Suprapubic skin (tissue), 4 donors: ENCODE results near the gene IWS1.

Experiments used
- POLR2A ChIP-seq, 2 donors: fragments of 450-650 bp; IDR thresholded peaks; one replicate each; pipeline ENCODE4 v1.6.1; 2017; ENCODE audit warnings: antibody characterized with exemption in 2 of 2, mild to moderate bottlenecking in 2 of 2, moderate library complexity in 2 of 2
- POLR2AphosphoS5 ChIP-seq, 3 donors: sonication (generic); formaldehyde crosslinking; IDR thresholded peaks; one replicate each; pipeline ENCODE4 v1.6.1; 2017; ENCODE audit warnings: antibody characterized with exemption in 3 of 3
- TF ChIP-seq, protein P1 (sequence below), 2 donors: fragments of 200-600 bp in 1 of 2; fragments of 450-650 bp in 1 of 2; sonication (generic) in 1 of 2; IDR thresholded peaks; one replicate each; pipeline ENCODE4 v1.5.1; 2016 to 2019; ENCODE audit warnings: antibody characterized with exemption in 2 of 2, mild to moderate bottlenecking in 1 of 2, moderate library complexity in 1 of 2

DNA sequence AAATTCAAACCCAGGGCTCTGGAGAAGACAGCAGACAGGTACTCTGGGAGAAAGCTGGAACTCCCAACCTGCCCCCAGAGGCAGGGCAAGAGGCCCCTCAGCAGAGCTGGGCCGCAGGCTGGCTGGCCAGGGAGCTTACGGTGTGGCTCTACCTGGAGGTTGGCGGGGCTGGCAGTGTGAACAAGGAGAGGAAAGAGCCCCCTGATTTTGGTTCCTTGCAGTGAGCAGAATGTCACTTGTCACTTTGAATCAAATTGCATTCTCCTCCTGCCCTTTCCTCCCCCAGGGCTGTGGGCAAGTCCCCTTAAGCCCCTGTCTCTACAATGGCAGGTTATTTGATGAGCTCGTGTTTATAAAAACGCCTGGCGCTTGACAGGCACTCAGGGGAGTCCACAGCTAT, 41.8 kb upstream of the IWS1 start:
- TF ChIP-seq, protein P1, sequence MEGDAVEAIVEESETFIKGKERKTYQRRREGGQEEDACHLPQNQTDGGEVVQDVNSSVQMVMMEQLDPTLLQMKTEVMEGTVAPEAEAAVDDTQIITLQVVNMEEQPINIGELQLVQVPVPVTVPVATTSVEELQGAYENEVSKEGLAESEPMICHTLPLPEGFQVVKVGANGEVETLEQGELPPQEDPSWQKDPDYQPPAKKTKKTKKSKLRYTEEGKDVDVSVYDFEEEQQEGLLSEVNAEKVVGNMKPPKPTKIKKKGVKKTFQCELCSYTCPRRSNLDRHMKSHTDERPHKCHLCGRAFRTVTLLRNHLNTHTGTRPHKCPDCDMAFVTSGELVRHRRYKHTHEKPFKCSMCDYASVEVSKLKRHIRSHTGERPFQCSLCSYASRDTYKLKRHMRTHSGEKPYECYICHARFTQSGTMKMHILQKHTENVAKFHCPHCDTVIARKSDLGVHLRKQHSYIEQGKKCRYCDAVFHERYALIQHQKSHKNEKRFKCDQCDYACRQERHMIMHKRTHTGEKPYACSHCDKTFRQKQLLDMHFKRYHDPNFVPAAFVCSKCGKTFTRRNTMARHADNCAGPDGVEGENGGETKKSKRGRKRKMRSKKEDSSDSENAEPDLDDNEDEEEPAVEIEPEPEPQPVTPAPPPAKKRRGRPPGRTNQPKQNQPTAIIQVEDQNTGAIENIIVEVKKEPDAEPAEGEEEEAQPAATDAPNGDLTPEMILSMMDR (IDR thresholded peaks at IDR 0.05) = no peak
- TF ChIP-seq POLR2AphosphoS5 (IDR thresholded peaks at IDR 0.05) = no peak
- TF ChIP-seq POLR2A (IDR thresholded peaks at IDR 0.05) = no peak
